HG02938 (cell line): Measurements from ENCODE around the gene HEXD.
A peak's percentile ranks its signal among the peaks of the same experiment; 100 is the strongest.
"Not testable (repeated sequence)": the region's sequence is repeated elsewhere in the genome, so short reads cannot be mapped to it uniquely, and the experiment has no call there.

Source experiments
- ATAC-seq: cut with Tn5 transposase; IDR thresholded peaks from one replicate; pipeline ENCODE4 v1.9.1; 2021; ENCODE audit warnings: mild to moderate bottlenecking, moderate library complexity; ENCODE audit not compliant: unreplicated experiment

Gene HEXD

DNA sequence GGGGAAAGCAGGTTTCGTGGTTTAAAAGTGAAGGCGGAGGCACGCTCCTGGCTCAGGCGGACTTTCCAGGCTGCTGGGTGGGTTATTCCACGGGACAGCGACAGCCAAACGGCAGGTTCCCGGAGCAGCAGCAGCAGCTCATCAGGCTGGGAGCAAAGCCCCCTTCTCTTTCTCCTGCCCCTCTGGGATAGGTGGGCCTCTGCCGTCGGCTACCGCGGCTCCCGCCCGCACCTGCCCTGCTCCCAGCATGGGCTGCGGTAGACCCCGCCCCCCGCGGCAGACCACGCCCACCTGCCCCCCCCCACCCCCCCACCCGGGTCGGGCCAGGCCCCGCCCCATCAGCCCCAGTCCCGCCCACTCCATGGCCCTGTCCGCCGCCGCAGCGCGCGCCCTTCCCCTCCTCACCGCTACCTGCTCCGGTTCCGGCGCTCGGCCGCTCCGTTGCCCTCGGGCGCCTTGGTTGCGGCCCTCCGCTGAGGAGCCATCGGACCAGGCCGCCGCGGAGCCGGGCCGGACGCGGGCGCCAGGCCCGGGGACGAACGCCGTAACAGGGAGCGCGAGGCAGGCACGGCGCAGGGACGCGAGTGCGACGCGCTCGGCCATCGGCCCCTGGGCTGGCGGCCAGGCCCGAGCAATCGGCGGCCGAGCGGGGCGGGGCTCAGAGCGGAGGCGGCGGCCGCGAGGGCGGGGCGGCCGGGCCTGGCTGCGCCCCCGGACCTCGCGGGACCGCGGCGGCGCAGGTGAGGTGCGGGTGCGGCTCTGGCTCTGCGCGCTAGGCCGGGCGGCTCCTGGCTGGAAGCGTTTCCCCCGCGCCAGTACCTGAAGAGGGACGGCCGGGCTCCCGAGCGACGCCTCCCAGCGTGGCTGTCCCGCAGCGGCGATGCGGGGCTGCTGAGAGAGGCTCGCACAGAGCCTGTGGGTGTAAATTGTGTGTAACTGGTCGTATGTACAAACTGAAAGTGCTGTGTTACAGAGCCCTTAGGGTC, at the start of gene HEXD, which contains the start of gene OGFOD3:
TSS of gene HEXD (plus strand) at position 347 of the 986 bp plus-strand sequence. CDS start 1,453 bp downstream, outside the sequence.
TSS of gene OGFOD3 (minus strand) at position 586 of the 986 bp plus-strand sequence. CDS start at position 485, 101 bp downstream.
- peak; percentile 60 for ATAC-seq

GRCh38 chr17:82369211-82369610, 48.9 kb upstream of the HEXD start:
- no peak for ATAC-seq

GRCh38 chr17:82370471-82371332, 47.4 kb upstream of the HEXD start:
- no peak for ATAC-seq

GRCh38 chr17:82371333-82372248, 46.6 kb upstream of the HEXD start, which contains the start of gene UTS2R:
TSS of gene UTS2R (plus strand) at chr17:82371765. CDS start at chr17:82374325, 2,560 bp downstream.
- ATAC-seq, result no peak

DNA sequence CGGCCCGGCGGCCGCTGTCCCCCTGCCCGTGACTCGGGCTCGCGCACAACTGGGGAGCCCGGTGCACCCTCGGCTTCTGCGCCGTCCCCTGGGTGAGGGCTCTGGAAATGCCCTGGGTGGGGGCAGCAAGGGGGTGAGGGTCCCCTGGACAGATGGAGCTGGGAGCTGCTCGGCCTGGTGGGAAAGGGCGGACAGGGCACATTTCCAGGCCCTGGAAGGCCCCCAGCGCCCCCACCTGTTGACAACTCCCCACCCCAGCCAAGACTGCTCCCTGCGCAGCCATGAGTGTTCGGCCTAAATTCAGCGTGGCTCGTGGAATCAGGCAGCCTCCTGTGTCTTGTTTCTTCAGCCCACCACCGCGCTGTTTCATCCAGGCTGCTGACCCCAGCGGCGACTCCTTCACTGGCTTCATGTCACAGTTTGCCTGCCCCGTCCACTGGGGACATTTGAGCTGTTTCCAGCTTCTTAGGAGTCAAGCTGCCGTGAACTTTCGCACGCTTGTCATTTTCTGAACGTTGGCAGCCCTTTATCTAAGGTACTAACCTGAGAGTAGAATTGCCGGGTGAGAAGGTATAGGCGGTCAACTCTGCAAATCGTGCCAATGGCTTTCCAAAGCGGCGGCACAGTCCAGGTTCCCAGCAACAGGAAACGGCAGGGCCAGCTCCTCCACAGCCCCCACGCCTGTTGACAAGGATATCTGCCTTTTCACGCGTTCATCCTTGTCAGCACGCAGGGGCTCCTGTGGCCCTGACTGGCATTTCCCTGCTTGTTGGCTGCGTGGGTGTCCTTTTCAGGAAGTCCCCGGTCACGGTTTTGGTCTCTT, 45.7 kb upstream of the HEXD start:
- ATAC-seq, result no peak

DNA sequence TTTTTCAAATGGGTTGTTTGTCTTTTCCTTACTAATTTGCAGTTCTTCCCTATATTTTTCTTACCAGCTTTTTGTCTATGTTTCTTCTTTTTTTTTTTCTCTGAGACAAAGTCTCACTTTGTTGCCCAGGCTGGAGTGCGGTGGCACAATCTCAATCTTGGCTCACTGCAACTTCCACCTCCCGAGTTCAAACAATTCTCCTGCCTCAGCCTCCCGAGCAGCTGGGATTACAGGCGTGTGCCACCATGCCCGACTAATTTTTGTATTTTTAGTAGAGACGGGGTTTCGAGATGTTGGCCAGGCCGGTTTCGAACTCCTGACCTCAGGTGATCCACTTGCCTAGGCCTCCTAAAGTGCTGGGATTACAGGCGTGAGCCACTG, 45.1 kb upstream of the HEXD start:
- ATAC-seq, result not testable (repeated sequence)

DNA sequence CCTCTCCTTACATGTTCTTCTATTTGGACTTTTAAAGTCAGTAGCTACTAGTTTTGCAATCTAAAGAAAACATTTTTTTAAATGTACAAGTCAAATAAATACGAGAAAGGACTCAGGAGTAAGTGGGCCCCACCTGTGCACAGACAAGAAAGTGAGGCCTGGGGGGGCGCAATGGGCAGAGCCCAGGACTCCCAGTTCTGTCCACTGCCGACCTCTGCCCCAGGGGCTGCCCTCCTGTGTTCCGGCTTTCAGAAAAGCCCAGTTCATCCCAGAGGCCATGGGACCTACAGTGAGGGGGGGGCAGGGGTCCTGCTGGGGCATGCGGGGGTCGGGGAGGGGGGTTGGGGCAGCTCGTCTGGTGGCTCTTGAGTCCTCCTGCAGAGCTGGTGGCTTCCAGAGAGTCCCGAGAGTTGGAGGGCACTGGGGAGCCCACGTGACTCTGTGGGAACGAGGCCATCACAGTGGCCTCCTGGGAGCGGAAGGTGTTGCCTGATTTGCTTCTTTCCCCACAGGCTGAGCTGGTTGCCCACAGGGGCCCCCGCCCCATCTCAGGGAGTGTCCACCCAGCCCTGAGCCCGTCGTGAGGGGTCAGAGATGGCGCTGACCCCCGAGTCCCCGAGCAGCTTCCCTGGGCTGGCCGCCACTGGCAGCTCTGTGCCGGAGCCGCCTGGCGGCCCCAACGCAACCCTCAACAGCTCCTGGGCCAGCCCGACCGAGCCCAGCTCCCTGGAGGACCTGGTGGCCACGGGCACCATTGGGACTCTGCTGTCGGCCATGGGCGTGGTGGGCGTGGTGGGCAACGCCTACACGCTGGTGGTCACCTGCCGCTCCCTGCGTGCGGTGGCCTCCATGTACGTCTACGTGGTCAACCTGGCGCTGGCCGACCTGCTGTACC, 44.2 kb upstream of the HEXD start:
- no peak for ATAC-seq

DNA sequence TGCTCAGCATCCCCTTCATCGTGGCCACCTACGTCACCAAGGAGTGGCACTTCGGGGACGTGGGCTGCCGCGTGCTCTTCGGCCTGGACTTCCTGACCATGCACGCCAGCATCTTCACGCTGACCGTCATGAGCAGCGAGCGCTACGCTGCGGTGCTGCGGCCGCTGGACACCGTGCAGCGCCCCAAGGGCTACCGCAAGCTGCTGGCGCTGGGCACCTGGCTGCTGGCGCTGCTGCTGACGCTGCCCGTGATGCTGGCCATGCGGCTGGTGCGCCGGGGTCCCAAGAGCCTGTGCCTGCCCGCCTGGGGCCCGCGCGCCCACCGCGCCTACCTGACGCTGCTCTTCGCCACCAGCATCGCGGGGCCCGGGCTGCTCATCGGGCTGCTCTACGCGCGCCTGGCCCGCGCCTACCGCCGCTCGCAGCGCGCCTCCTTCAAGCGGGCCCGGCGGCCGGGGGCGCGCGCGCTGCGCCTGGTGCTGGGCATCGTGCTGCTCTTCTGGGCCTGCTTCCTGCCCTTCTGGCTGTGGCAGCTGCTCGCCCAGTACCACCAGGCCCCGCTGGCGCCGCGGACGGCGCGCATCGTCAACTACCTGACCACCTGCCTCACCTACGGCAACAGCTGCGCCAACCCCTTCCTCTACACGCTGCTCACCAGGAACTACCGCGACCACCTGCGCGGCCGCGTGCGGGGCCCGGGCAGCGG, 43.4 kb upstream of the HEXD start:
- ATAC-seq, result no peak

GRCh38 chr17:82375359-82376041, 42.6 kb upstream of the HEXD start:
- ATAC-seq, result no peak

GRCh38 chr17:82376042-82376730, 42.0 kb upstream of the HEXD start:
- no peak for ATAC-seq

DNA sequence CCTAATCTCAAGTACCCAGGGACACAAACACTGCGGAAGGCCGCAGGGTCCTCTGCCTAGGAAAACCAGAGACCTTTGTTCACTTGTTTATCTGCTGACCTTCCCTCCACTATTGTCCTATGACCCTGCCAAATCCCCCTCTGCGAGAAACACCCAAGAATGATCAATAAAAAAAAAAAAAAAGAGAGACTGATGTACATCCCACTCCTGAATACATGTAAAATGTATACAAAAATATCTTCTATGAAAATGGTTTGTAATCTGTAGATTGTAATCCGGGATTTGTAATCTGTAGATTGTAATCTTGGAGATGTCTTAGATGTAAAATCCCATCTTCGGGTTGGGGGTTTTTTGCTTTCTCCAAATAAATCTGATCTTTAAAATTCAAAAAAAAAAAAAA, 40.9 kb upstream of the HEXD start:
- ATAC-seq, result not testable (repeated sequence)

GRCh38 chr17:82377924-82378740, 40.0 kb upstream of the HEXD start:
- no peak for ATAC-seq

- ATAC-seq, result no peak
Observed at GRCh38 chr17:82378741-82379021, 39.5 kb upstream of the HEXD start.

- ATAC-seq, result no peak
Observed at GRCh38 chr17:82380860-82381702, 37.1 kb upstream of the HEXD start.

DNA sequence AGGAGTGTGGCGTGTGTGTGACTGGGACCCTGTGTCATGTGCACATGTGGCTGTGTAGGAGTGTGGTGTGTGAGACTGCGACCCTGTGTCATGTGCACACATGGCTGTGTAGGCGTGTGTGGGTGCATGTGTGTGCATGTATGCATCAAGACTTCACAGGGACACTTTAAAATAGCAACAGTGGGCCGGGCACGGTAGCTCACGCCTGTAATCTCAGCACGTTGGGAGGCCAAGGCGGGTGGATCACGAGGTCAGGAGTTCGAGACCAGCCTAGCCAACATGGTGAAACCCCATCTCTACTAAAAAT, 36.5 kb upstream of the HEXD start:
- ATAC-seq, result not testable (repeated sequence)
